Germinal center (tissue), 1 donor: Measurements from ENCODE around the gene SCN9A.
"Not testable (repeated sequence)": the region's sequence is repeated elsewhere in the genome, so short reads cannot be mapped to it uniquely, and the experiment has no call there.

Experiments
- DNase-seq: peaks from one replicate; pipeline ENCODE4 v3.0.0; 2012; ENCODE audit warnings: mixed read lengths, low spot score

Gene SCN9A

DNA sequence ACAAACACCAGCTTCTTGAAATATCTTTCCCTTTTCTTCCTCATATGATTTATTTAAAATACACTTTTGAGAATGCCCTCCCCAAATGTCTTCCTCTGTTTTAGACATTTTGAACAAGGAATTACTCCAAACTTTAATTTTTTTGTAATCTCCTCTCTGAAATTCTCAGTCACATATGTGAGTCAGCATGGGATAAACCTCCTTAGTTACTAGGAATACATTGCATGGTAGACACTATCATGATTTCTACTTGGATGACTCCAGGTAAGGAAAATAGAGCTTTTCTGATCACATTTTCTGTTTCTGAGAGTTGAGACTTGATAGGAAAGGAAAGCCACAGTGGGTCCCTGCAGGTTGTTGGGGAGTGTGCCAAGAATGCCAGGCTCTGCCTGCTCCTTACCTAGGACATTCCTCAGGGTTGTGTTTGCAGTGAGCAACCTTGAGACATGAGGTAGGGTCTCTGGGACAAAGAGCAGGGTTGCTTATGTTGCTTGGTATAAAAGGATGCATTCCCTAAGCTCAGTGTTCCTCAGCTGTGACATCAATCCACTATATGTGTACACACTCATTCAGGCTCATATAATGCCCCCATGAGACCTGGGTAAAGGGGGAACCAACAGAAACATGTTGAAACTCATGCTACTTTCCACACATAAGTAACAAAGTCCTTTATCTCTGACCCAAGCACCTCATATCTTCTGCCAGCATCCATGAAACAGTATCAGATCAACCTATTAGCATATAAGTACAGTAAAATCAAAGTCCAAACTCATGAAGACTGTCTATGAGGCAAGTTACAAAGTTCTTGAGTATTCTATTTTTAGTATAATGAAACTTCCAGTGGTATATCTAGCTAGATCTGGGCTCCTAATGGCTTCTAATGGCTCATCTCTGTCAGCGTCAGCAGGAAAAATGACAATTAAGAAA, 135.1 kb downstream of the SCN9A start:
- DNase-seq: no peak

DNA sequence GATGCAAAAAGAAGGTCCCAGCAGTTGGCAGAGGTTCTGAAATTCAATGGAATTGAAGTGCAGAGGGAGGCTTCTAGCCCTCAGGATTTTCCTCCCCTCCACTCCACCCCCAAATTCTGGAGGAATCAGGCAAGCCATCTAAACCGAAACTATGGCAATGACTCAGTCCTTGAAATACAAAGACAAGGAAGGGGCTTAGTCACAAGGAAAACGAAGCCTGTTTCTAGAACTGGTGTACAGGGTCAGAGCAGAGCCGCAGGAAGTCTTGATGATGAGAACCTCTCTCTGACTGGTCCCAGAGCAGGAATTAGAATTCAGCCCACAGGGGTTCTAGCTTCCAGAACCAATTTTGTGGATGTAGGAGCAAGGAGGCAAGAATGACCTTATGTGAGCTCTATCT, 136.2 kb downstream of the SCN9A start:
- no peak for DNase-seq

DNA sequence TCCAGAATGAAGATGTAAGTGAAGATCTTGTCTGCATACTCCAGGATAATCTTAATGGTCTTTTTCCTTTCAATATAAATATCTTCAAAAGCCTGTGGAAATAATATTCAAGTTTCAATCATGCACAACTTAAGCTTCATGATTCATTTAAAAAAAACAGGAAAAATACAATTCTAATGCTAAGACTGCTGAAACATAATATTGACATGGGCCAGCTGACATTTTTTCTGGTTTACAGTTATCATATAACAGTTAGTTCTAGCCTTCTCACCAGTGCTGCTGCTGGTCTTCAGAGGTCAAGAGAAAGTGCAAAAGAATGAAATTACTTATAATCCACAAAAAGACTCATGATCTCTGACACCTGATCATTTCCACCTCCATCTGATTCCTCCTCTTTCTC, 137.6 kb downstream of the SCN9A start:
- DNase-seq: no peak

DNA sequence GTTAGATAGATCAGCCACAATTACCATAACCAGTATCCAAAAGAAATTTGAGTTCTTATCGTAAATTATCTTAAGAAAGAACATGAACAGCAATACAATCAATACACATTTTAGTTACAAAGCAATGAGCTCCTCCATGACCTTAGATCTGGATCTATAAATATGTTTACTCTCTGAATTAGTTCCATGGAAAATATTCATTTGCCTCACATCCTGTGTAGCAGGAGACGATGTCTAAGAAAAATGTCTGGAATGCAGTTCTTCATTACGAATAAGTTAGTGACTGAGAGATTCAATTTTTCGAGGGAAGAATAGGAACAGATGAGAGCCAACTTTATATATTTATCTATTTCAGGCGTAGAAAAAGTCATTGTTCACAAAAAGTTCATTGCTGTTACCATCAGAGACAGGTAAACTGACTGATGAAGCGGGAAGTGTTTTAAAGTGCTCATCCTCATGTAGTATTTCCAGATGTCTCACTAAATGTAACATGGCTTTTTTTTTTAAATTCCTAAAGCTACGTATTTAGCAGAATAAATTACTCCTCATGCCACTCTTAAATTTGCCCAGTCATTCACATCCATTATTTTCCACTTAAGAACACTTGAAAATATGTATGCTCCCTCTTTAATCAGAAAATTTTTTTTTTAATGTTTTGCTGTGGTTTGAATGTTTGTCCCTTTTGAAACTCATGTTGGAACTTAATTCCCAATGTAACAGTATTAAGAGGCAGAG, 141.5 kb downstream of the SCN9A start:
- no peak for DNase-seq

DNA sequence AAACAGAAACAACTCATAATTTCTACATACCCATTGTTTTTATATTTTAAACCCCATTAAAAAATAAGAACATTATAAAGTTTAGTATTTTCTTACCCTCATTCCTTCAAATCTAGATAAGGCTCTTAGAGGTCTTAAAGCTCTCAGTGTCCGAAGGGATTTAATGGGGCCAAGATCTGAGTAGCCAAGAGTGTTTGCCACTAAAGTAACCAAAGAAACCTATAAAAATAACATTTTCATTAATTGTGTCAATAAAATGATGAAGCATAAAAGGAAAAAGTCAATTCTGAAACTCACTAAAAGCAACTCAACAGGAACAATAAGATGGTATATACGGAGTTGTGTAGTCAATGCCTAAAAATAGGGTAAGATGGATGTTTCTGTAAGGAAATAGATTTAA, 142.5 kb downstream of the SCN9A start:
- no peak for DNase-seq

DNA sequence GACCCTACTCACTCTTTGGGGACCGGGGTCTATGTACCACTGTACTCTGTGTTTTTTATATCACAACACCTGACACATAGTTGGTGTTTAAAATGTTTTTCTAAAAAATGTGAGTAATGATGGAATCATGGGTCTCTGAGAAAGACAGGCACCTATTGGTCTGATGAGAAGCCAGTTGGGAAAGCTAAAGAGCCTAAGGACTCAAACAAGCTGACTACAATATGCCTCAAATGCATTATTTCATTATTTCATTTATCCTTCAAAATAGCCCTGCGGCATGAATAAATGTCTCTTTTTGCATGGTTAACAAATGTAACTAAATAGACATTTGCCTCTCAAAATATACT, 145.0 kb downstream of the SCN9A start:
- no peak for DNase-seq

DNA sequence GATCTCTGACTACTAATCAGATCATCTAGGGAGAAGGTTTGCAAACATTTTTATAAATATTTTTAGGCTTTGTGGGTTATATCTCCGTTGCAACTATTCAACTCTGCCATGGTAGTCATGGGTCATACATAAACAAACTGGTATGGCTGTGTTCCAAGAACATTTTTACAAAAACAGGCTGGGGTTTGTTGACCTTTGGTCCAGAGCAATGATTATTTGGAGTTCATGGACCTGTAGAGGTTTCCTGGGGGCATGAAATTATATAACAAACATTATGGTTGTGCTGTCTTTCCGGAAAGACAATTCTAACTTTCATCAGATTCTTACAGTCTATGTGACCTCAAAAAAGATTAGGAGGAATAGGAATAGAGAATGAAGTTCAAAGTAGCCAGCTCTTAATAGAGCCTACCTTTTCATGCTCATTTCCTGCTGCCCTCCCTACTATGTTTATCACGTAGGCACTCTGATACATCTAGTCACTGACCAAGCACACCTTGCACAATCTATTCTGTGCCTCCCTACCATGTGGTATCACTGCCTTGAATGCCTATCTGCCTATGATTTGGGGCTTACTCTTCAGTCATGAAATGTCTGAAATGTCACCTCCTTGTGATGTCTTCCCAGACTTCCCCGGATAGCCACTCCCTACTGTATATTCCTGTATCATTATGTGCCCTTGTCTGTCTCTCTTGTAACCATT, 145.6 kb downstream of the SCN9A start:
- no peak for DNase-seq

DNA sequence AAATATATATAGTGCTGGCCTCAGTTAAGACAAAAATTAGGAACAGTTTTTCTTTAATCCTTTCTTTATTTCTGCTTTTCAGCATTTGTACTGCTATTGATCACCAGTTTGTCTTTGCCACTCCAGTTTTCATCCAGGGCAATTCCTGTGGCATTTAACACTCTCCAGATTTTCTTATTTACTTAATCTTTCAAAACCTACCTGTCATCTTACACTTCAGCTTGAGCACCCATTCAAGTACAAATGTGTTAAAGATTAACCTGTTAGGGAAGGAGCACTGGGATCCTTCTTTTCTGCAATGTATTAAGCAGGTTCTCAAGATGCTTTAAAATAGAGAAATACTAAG, 146.1 kb downstream of the SCN9A start:
- no peak for DNase-seq

DNA sequence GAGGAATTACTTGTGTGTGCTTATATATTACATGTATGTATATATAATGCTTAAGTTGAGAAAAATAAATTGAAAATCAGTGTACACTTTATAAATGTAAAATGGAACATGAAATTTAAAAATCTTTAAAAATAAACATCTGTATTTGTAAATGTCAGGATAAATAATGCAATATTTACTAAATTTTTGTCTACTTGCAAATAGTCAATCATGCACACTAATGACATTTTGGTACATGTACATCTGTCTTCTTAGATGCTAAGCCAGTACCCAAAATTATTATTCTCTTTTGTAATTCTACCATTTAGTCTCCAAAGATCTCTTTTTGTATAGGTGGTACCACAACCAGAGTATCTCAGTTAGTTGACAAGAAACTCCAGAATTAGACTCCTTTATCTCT, 151.5 kb downstream of the SCN9A start:
- no peak for DNase-seq

DNA sequence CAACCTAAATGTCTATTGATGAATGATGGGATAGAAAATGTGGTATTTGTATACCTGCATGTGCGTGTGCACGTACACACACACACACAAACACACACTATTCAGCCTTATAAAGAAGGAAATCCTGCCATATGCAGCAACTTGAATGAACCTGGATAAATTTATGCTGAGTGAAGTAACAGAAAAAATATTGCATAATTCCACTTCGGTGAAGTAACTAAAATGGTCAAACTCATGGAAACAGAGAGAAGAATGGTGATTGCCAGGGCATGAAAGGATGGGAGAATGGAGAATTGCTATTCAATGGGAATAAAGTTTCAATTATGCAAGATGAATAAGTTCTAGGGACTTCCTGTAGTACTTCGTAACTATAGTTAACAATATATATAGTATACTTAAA, 152.4 kb downstream of the SCN9A start:
- no peak for DNase-seq

DNA sequence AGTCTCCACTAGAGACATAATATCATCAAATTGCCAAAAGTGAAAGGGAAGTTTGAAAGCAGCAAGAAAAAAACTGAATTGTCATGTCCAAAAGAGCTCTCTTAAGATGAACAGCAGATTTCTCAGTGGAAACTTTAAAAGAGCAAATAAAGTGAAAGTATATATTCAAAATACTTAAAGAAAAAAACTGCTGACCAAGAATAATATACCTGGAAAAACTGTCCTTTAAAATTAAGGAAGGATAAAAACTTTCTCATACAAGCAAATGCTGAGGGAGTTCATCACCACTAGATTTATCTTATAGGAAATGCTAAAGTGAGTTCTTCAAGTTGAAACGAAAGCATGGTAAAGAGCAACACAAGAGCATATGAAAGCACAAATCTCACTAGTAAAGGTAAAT, 164.7 kb downstream of the SCN9A start:
- DNase-seq: no peak

DNA sequence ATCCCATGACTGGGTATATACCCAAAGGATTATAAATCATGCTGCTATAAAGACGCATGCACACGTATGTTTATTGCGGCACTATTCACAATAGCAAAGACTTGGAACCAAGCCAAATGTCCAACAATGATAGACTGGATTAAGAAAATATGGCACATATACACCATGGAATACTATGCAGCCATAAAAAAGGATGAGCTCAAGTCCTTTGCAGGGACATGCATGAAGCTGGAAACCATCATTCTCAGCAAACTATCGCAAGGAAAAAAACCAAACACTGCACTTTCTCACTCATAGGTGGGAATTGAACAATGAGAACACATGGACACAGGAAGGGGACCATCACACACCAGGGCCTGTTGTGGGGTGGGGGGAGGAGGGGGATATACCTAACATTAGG, 165.8 kb downstream of the SCN9A start:
- DNase-seq: not testable (repeated sequence)

DNA sequence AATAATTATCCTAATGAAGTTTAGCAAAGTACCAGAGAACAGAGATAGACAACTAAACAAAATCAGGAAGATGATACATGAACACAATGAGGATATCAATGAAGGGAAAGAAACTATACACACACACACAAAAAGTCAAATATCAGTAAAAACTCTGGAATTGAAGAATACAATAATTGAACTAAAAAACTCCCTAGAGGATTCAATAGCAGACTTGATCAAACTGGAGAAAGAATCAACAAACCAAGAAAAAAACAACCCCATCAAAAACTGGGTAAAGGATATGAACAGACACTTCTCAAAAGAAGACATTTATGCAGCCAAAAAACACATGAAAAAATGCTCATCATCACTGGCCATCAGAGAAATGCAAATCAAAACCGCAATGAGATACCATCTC, 166.4 kb downstream of the SCN9A start:
- DNase-seq: not testable (repeated sequence)

DNA sequence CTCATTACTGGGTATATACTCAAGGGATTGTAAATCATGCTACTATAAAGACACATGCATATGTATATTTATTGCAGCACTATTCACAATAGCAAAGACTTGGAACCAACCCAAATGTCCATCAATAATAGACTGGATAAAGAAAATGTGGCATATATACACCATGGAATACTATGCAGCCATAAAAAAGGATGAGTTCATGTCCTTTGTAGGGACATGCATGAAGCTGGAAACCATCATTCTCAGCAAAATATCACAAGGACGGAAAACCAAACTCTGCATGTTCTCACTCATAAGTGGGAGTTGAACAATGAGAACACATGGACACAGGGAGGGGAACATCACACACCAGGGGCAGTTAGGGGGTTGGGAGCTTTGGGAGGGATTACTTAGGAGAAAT, 169.6 kb downstream of the SCN9A start:
- DNase-seq: not testable (repeated sequence)

DNA sequence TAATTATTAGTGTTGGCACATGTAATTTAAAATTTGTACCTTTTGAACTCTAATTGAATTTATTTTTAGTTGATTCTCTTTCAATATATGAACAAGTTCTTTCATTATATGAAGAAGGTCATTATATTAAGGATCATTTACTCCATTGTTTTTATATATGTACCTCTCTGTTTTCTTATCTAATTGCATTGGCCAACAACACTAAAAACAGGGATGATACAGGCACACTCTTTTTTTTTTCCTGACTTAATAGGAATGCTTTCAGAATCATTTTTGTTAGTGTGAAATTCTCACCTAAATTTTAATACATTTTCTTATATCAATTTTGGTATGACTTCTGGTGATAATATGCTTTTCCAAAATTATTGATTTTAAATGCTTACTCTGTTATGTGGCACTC, 173.0 kb downstream of the SCN9A start:
- DNase-seq: no peak

DNA sequence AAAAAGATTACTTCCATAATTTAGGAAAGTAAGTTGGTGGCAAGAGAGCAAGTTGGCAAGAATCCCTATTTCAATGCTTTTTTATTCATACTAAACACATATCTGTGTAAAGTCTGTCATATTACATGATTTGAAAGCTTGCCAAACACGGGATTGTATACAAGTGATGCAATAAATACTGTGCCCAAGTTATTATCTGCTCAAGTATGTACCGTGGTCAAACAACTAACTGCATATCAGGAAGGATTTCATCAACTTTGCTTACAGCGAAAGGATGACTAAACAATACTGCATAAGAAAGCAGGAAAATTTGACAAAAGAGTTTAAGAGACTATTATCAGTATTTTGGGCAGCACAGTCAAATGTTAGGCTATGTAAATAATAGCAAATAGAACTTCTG, 178.3 kb downstream of the SCN9A start:
- DNase-seq: no peak

DNA sequence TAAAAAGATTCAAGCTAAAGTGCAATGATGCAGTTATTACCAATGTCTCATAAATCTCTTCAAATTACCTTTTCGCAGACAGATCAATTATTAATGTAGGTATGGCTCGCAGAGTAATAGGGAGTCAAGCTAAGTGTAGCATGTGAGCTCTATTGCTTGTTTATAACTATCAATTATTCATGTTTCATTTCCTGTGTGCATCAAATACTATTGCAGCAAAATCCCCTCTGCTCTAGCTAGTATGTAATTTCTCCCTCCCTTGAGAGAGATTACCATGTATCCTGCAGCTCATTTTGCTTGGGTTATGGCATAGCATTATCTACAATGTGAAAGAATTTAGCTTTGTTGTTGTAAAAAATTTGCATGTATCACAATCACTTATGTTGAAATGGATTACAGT, 182.3 kb downstream of the SCN9A start:
- DNase-seq: no peak

DNA sequence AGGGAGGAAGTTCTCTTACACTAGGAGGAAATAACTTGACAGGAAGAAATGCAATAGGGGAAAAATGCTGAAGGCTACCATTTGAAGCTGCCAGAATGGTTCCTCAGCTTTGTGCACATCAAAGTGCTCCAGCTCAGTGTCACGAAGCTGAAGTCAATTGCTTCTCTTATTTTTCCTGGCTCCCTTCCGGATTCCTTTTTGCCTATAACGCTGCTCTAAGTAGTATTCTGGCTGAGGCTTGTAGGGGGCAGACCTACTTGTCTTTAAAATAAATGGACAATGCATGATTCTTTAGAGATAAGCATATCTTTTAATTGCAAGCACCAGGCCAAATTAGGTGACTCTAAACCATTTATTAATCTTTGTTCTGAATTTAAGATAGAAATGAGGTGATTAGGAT, 187.7 kb downstream of the SCN9A start:
- no peak for DNase-seq

DNA sequence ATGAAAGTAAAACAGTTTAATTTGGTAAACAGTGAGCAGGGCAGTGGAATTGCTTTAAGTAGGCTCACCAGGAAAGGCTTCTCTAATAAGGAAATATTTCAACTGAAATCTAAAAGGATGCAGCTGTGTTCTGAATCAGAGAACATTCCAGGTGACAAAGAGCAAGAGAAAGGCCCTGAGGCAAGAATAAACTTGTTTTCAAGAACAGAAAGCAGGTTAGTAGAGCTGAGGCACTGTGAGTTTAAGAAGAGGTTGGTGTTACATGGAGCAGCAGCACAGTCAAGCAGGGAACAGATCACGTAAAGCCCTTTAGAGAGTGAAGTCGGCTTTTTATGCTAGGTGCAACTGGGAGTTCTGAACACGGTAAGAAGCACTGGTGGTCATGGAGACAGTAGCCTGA, 191.0 kb downstream of the SCN9A start:
- no peak for DNase-seq

DNA sequence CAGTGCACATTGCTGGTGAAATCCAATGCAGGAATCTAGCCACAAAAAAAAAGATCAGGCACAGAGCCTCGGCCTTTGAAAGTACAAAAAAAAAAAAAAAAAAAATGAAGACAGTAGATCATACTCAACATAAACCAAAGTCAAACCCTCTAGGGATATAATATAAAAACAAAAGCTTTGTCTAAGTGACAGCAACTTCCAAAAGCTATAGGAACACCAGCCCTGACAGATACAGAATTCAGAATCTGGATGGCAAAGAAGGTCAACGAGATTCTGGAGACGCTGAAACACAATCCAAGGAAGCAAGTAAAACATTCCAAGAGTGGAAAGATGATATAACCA, 194.0 kb downstream of the SCN9A start:
- DNase-seq: no peak

DNA sequence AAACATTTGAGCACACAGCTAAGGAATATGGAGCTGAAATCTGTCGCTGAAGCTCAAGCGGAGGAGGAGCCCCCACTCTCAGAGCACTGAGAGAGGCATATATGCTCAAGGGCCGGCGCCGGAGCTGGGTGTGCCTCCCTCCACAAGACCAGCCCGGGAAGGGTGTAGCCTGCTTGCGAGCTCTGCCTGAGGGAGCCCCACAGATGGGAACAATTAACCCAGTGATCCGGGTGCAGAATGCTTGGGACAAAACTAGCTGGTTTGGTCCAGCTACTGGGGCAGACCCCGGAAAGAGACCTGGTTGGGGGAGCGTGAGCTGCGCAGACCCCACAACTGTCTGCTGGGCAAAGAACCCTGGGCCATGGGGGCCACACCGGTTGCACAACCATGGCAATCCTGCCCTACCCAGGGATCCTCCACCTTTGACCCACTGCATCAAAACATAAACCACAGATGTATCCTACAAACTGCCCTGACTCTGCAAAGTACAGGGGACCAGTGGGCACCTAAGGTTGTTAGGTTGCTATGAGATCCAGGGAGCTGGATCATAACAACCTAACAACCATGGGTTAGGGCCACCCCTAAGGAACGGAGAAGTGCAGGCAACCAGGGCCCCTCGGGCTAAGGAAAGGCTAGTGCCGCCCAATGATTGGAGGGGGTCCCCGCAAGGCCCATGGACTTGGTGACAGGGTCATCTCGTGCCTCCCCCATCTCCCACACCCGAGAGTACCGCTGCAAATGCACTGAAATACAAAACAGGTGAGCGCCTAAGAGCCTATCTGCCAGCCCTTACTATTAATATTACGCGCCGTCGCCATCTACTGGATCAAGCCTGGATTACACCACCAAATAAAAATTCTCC, 194.6 kb downstream of the SCN9A start:
- peak; percentile 26 for DNase-seq

DNA sequence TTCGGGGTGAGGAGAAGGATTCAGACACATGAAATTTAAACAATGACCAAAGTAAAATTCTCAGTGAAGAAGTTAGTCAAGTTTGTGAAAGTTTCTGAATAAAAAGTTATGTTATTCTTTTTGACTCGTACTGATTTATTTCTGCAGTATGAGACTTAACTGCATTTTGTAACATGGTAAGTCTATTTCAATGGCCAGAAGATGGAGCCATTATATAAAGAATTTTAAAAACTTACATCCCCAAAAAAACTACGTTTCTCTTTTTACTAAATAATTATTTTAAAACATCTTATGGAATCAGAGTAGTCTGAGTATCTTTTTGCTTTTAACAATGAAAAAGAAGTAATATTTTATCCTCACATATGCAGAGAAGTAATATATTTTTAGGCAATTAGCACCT, 196.5 kb downstream of the SCN9A start:
- DNase-seq: no peak
